HG03103 (cell line): ENCODE measurements around the gene KRTAP4-8.
"Not testable (repeated sequence)": the region's sequence is repeated elsewhere in the genome, so short reads cannot be mapped to it uniquely, and the experiment has no call there.

Experiments
- ATAC-seq: cut with Tn5 transposase; IDR thresholded peaks from one replicate; pipeline ENCODE4 v1.9.1; 2021; ENCODE audit warnings: low read depth; ENCODE audit not compliant: unreplicated experiment

The KRTAP4-8 gene

GRCh38 chr17:41111151-41111885, 13.4 kb upstream of the KRTAP4-8 start:
- ATAC-seq: no peak

- ATAC-seq: not testable (repeated sequence)
Observed at GRCh38 chr17:41108728-41109386, 10.9 kb upstream of the KRTAP4-8 start.

- no peak for ATAC-seq
Observed at GRCh38 chr17:41107941-41108450, 10.1 kb upstream of the KRTAP4-8 start.

- ATAC-seq: not testable (repeated sequence)
Observed at GRCh38 chr17:41105347-41105746, 7.4 kb upstream of the KRTAP4-8 start, which contains the start of gene KRTAP4-9. Gene KRTAP4-9 (plus strand): TSS chr17:41105389. CDS start chr17:41105389, 0 bp downstream.

GRCh38 chr17:41104386-41105038, 6.6 kb upstream of the KRTAP4-8 start:
- ATAC-seq: not testable (repeated sequence)

GRCh38 chr17:41103896-41104295, 6.0 kb upstream of the KRTAP4-8 start:
- ATAC-seq: no peak

GRCh38 chr17:41101586-41102259, 3.8 kb upstream of the KRTAP4-8 start, which contains the start of gene KRTAP4-16:
Gene KRTAP4-16 (minus strand): TSS chr17:41102209. CDS start chr17:41102209, 0 bp downstream.
- no peak for ATAC-seq

- not testable (repeated sequence) for ATAC-seq
Observed at GRCh38 chr17:41099682-41100480, 1.9 kb upstream of the KRTAP4-8 start.

GRCh38 chr17:41098481-41098880, 539 bp upstream of the KRTAP4-8 start:
- no peak for ATAC-seq

- no peak for ATAC-seq
Observed at GRCh38 chr17:41096055-41096454, 1.9 kb downstream of the KRTAP4-8 start.

GRCh38 chr17:41088760-41089352, 9.1 kb downstream of the KRTAP4-8 start:
- not testable (repeated sequence) for ATAC-seq

- not testable (repeated sequence) for ATAC-seq
Observed at GRCh38 chr17:41084100-41084856, 13.7 kb downstream of the KRTAP4-8 start, which contains the start of gene KRTAP4-7. Gene KRTAP4-7 (plus strand): TSS chr17:41084150. CDS start chr17:41084207, 57 bp downstream.

- ATAC-seq: not testable (repeated sequence)
Observed at GRCh38 chr17:41083427-41083826, 14.5 kb downstream of the KRTAP4-8 start.

- ATAC-seq: no peak
Observed at GRCh38 chr17:41082626-41083025, 15.3 kb downstream of the KRTAP4-8 start.

GRCh38 chr17:41076788-41077187, 21.2 kb downstream of the KRTAP4-8 start:
- ATAC-seq: no peak

GRCh38 chr17:41073676-41074075, 24.3 kb downstream of the KRTAP4-8 start:
- no peak for ATAC-seq

GRCh38 chr17:41071606-41072360, 26.2 kb downstream of the KRTAP4-8 start:
- no peak for ATAC-seq

GRCh38 chr17:41069031-41069430, 28.9 kb downstream of the KRTAP4-8 start:
- no peak for ATAC-seq
